ENCODE data around the gene S100A9. TPM values are rescaled to one million over a fixed set of nuclear protein-coding genes. Genes with fewer than 3 reads are reported as not detected.

The S100A9 gene
- total RNA-seq, 1 donor from 2014 or later: 151 TPM

DNA sequence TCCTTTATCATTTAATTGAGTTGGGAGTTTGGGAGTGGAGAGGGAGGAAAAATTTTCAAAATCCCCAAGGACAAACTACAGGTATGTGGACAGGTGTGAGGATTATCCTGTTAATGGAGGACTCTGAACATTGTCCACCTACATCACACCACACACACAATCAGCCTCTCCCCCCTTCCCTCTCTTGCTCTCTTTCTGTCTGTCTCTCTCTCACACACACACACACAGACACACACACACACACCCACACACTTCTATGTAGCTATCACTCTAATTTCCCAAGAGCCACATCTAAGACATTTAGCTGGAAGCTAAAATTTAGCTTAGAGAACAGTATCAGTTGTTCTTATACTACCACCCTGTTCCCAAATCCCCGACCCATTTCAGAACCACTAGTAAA, 31.7 kb downstream of the S100A9 start:
- no peak for DNase-seq (ENCODE audit: low spot score)

DNA sequence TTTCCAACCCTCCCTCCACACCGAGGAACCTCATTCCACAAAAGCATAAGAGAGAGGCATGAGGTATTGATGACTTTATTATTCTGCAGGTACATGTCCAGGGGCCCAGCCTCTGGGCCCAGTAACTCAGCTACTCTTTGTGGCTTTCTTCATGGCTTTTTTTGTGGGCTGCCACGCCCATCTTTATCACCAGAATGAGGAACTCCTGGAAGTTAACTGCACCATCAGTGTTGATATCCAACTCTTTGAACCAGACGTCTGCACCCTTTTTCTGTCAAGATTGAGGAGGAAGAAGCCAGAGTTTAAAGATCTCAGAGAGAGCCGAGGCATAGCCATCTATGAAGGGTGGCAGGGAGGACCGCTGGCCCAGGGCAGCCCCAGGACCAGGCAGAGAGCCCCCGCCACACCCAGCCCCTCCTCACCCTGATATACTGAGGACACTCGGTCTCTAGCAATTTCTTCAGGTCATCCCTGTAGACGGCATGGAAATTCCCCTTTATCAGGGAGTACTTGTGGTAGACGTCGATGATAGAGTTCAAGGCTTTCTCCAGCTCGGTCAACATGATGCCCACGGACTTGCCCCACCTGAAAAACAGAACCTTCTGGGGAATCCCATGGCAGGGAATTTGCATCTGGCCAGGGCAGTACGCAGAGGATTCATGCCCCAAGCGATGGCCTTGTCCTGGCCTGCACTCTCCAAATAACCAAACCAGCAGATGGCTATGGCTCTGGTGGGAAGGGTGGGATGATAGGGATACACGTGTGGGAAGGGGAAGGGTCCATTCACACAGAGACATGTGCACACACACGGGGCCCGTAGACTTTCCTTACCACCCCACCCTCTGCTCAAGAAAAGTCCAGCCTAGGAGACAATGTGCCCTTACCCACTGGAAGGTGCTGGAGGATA, 32.6 kb downstream of the S100A9 start:
- DNase-seq (ENCODE audit: low spot score): no peak

- DNase-seq (ENCODE audit: low spot score): no peak
Measured at GRCh38 chr1:153390938-153391710, 33.5 kb downstream of the S100A9 start, which contains the start of gene S100A8. Gene S100A8, minus strand, starts transcription at chr1:153391073. Its CDS starts 538 bp downstream, at chr1:153390535.

DNA sequence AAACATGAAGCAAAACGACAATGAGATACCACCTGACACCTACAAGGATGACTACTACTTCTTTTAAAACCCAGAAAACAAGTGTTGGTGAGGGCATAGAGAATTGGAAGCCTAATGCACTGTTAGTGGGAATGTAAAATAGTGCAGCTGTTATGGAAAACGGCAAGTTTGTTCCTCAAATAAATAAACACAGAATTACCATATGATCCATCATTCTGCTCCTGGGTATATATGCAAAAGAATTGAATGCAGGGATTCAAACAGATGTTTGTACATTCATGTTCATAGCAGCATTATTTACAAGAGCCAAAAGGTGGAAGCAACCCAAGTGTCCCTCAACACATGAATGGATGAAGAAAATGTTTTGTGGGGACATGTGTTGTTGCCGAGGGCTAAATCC, 34.6 kb downstream of the S100A9 start:
- DNase-seq (ENCODE audit: low spot score): no peak

- no peak for DNase-seq (ENCODE audit: low spot score)
Measured at GRCh38 chr1:153392822-153393221, 35.2 kb downstream of the S100A9 start.

GRCh38 chr1:153393926-153394325, 36.3 kb downstream of the S100A9 start:
- no peak for DNase-seq (ENCODE audit: low spot score)

GRCh38 chr1:153394391-153394790, 36.7 kb downstream of the S100A9 start:
- no peak for DNase-seq (ENCODE audit: low spot score)

DNA sequence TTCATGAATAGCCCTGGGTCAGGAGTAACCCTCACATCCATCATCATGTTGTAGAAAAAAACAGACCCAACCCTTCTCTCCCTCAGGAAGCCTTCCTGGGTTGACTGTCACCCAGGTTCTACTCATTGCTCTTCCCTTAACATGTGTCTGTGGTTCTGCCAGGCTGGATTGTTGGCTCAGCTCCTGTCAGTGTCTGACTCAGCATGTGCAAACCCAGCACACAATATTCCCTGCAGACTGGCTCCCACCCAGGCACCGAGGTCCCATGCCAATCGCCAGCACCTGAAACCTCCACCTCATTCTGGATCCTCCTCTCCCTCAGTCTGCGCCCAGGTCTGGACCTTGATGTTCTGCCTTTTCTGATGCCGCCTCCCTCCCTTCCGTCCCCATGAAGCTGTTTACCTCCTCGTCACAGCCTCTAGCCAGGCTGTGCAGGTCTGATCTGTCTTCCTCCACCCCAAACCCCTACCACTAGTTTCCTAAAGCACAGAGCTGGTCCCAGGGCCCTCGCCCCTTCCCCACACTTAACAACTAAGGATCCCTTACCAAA, 37.6 kb downstream of the S100A9 start:
- DNase-seq (ENCODE audit: low spot score): no peak

- no peak for DNase-seq (ENCODE audit: low spot score)
Measured at GRCh38 chr1:153395776-153396175, 38.1 kb downstream of the S100A9 start.

DNA sequence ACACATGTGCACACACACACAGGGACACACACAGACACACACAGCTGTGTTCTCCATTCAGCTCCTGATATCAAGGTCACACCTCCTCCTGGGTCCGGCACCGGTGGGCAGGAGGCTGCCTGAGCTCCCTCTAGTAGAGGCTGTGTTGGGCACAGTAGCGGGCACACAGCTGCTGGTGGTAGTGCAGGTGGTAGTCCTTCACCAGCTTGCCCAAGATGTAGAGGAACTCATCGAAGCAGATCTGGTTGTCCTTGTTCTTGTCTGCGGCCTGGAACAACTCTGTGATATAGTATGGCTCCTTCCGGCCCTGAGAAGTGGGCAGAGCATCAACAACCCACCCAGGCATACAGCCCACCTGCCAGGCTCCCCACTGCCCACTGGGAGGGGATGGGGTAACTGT, 38.8 kb downstream of the S100A9 start:
- no peak for DNase-seq (ENCODE audit: low spot score)

- DNase-seq (ENCODE audit: low spot score): no peak
Measured at GRCh38 chr1:153397051-153397923, 39.6 kb downstream of the S100A9 start.

DNA sequence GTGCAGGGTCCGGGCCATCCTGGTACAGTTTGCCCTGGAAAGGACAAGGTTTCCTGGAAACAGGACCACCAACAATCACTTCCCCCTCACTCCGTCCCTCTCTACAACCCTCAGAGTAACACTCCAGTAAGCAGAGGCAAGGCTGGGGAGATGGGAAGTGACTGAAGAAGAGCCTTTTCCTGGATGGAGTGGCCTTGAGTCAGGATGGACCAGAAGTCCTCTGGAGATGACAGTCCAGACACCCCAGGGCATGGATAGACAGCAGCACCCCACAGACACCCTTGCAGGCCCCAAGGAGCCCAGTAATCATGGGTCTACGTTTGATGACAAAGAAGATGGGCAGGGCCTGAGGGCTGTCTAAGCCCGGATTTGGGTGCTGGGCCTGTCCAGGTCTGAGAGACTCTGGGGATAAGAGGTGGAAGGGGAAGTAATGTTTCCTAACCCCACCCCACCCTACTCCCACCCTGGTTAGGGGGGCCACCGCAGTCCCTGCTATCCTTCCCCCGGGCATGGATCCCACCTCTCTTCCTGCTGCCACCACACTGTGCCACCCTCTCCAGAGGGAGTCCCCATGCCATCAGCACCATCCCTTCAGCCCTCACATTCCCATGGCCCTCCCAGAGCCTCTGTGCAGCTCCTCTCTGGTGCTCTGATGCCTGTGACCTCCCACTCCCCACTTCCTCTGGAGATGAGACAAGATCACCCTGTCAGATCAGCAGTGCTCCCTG, 40.4 kb downstream of the S100A9 start:
- DNase-seq (ENCODE audit: low spot score): no peak

DNA sequence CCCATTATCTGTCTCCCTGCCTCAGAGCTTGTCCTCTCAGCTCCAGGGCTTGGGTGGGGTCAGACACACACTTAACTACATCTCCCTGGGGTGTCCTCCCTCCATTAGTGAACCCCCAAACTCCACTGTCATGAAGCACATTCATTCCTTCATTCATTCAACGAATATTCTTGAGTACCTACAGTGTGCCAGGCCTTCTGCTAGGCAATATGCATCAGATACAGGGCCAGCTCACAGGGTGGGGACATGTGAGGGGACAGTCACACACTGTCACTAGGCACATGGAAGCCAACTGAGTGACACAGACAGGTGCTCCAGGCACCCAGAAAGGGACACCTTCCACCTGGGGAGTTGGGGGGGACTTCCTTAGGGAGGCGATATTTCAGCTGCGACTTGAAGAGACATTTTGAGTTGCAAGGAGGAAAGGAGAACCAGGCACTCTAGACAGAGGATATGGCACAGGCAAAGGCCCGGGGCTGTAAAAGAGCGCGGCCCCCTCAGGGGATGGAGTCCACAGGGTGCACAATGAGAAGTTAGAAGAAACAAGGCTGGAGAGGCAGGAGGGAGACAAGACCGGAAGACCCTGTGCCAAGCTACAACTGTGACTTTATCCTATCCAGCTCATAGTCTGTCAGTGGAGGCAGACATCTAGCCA, 41.9 kb downstream of the S100A9 start:
- DNase-seq (ENCODE audit: low spot score): no peak

DNA sequence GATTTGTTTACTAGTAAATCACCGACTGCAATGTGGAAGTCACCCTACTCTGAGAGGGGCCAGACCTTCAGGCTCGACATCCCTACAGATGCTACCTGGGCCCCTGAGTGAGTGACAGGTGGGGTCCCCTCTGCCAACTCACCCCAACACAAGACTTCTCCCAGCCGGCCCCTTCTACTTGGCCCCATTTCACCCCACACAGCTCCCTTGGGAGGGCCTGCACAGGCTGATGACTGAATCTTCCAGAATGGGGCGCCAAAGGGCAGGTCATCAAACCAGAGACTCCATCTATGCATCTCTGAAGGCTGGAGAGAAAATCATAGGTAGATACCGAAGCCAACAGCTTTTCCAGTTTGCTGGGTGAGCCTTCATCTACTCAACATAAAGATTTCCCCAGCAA, 42.6 kb downstream of the S100A9 start:
- no peak for DNase-seq (ENCODE audit: low spot score)

DNA sequence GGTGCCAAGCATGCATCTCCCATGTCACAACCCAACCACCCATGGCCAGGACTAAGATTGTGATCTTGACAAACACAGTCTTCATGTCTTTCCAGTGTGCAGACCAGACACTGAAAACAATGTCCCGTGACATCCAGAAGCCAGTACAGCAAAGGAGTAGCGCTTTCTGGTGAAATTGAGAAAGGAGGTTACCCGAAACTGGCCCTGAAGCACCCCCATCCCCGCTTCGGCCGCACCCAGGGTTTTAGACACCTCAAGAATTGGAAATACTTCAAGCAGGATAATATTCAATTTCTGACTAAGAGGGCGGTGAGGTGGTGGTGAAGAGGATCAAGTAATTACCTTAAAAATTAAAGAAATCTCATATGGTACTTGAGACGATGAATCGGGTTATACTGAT, 43.8 kb downstream of the S100A9 start:
- DNase-seq (ENCODE audit: low spot score): no peak

DNA sequence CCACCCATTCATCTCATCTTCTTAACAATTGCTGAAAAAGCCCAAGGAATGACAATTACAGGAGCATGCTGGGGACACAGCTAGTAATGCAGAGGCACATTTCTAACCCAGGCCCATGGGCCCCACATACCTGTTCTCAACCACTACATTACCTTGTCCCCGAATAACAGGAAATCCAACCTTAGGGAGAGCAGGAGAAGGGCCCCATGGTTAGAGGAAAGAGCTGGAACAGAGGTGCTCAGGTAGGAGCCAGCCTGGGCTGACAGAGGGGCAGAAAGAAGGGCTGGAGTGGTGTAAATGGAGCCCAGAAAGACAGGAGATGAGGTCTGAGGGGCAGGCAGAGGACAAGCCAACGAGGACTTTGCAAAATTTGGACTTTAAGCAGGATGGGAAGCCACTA, 44.6 kb downstream of the S100A9 start:
- no peak for DNase-seq (ENCODE audit: low spot score)

DNA sequence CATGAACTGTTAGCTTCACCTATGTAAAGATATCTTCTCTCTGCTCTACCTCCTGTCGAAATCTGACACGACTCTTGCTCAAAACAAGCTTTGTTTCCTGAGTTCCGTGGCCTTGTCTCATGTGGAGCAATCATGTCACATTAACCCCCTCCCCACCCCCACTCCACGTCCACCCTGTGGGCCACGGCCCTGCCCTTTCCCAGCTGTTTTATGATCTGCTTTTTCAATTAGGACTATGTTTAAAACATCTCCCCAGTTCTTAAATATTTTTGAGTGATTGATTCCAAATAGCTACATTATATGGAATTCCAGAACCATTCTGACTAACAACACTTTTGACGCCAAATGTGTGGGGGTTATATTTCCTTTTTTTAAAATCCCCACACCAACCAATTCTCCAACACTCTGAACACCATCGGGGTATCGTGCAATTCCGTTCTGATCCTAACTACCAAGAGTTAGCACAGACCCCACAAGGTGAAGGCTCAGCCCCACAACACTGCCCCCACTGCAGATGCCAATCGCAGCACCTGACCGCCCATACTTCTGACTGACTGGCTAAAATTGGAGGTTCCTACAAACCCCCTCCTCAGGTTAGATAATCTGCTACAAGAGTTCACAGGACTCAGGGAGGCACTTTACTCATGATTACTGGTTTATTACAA, 45.9 kb downstream of the S100A9 start:
- DNase-seq (ENCODE audit: low spot score): no peak

- DNase-seq (ENCODE audit: low spot score): no peak
Measured at GRCh38 chr1:153404086-153404635, 46.5 kb downstream of the S100A9 start.

DNA sequence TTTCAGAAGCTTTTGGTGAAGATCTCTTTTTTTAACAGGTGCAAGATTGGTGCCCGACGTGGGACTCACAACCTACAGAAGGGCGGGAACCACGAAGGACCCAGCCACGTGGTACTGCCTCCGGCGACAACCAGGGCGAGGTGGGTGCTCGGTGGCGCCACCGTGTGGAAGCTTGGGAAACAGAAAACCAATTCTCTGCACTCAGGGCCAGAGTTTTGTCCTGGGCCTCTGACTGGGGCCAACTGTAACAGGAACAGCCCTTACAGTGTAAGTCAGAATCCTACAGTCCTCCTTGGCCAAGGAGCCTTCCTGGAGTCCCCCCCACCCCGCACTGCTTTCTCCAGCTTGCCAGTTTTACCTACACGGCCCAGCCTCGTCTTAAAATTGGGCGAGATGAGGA, 47.1 kb downstream of the S100A9 start:
- no peak for DNase-seq (ENCODE audit: low spot score)
